ENCODE results near the gene SMAD2. TPM values are rescaled to one million over a fixed set of nuclear protein-coding genes. Genes with fewer than 3 reads are reported as not detected.
A peak's percentile ranks its signal among the peaks of the same experiment; 100 is the strongest.

Gene SMAD2
- total RNA-seq, 1 donor = 118 TPM

GRCh38 chr18:47888156-47888555, 42.3 kb downstream of the SMAD2 start:
- no peak for DNase-seq (ENCODE audit: low read depth)
- TF ChIP-seq, protein P1, sequence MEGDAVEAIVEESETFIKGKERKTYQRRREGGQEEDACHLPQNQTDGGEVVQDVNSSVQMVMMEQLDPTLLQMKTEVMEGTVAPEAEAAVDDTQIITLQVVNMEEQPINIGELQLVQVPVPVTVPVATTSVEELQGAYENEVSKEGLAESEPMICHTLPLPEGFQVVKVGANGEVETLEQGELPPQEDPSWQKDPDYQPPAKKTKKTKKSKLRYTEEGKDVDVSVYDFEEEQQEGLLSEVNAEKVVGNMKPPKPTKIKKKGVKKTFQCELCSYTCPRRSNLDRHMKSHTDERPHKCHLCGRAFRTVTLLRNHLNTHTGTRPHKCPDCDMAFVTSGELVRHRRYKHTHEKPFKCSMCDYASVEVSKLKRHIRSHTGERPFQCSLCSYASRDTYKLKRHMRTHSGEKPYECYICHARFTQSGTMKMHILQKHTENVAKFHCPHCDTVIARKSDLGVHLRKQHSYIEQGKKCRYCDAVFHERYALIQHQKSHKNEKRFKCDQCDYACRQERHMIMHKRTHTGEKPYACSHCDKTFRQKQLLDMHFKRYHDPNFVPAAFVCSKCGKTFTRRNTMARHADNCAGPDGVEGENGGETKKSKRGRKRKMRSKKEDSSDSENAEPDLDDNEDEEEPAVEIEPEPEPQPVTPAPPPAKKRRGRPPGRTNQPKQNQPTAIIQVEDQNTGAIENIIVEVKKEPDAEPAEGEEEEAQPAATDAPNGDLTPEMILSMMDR (IDR thresholded peaks at IDR 0.05; ENCODE audit: insufficient read depth, low read length) = no peak
- no peak overlapping the region for H3K4me3 ChIP-seq (ENCODE audit: low read depth, low read length)

DNA sequence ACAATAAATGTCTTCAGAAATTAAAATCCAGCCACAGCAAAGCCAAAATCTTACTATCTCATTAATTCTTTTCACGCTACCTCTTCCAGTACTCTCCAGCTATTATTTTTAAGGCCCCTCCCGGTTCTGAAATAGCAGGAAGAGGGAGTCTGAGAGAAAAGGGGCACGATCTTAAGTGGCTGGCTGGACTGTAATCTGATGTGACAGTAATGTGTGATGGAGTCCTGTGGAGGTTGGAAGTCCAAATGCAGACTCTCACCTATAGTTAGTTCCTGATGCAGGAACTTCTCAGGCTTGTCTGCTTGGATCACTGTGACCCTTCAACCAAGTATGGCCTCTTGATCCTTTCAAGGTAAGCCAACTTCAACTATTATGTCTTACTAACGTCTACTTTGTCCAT, 43.2 kb downstream of the SMAD2 start:
- H3K4me3 ChIP-seq (ENCODE audit: low read depth, low read length) = no peak overlapping the region
- TF ChIP-seq, protein P1 (IDR thresholded peaks at IDR 0.05; ENCODE audit: insufficient read depth, low read length) = no peak
- DNase-seq (ENCODE audit: low read depth) = no peak

- DNase-seq (ENCODE audit: low read depth) = peak; percentile 57
- H3K4me3 ChIP-seq (ENCODE audit: low read depth, low read length) = no peak overlapping the region
- TF ChIP-seq, protein P1 (IDR thresholded peaks at IDR 0.05; ENCODE audit: insufficient read depth, low read length) = no peak
These were observed 46.6 kb downstream of the SMAD2 start for GRCh38 chr18:47883771-47884413.

DNA sequence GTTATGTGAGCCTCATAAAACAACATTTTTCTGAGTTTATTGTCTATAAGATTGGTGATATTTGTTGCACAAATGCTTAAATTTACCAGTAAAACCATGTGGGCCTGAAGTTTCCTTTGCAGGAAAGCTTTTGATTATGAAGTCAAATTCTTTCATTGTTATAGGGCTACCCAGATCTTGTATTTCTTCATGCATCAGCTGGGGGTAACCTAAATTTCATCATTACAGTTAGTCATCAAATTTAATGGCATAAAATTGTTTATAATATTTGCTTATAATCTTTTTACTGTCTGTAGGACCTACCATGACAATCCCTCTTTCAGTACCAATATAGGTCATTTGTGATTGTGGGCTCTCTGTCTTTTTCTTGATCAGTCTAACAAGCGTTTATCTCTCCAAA, 47.8 kb downstream of the SMAD2 start:
- peak; percentile 43 for DNase-seq (ENCODE audit: low read depth)
- TF ChIP-seq, protein P1 (IDR thresholded peaks at IDR 0.05; ENCODE audit: insufficient read depth, low read length) = no peak
- no peak overlapping the region for H3K4me3 ChIP-seq (ENCODE audit: low read depth, low read length)

DNA sequence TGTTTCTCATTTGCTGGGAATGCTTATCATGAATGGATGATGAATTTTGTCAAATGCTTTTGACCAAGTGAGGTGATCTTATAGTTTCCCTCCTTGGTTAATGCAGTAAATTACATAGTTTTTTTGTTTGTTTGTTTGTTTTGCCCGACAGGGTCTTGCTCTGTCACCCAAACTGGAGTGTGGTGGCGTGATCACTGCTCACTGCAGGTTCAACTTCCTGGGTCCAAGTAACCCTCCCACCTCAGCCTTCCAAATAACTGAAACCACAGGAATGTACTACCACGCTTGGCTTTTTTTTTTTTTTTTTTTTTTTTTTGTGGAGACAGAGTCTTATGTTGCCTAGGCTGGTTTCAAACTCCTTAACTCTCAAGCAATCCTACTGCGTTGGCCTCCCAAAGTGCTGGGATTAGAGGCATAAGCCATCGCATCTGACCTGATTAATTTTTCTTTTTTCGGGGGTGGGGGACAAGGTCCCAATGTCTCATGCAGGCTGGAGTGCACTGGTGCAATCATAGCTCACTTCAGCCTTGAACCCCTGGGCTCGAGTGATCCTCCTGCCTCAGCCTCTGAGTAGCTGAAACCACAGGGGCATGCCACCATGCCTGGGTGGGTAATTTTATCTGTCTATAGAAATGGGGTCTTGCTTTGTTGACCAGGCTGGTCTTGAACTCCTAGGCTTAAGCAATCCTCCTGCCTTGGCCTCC, 48.6 kb downstream of the SMAD2 start:
- DNase-seq (ENCODE audit: low read depth) = peak; percentile 56
- no peak overlapping the region for H3K4me3 ChIP-seq (ENCODE audit: low read depth, low read length)
- TF ChIP-seq, protein P1 (IDR thresholded peaks at IDR 0.05; ENCODE audit: insufficient read depth, low read length) = no peak

DNA sequence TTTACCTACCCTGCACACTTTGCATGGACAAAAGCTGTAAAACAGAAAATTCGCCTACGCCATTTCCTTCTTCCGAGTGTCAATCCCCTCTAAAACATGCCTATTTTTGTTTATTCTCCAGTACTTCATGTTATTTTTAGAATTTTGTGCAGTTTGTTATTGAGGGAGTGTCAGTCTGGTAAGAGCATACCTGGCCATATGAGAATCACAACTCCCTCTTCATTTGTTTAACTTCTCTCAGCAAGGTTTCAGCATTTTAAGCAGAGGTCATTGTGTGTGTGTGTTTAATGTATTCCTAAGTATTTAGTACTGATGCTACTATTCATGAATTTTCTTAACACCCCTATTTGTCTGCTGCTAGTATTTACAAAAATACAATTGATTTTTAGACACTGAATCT, 49.4 kb downstream of the SMAD2 start:
- TF ChIP-seq, protein P1 (IDR thresholded peaks at IDR 0.05; ENCODE audit: insufficient read depth, low read length) = no peak
- no peak for DNase-seq (ENCODE audit: low read depth)
- H3K4me3 ChIP-seq (ENCODE audit: low read depth, low read length) = no peak overlapping the region
